ENCODE measurements around the gene RECQL5.

GRCh38 chr17:75595284-75595919 is 71.6 kb downstream of the RECQL5 start:
- TF ChIP-seq SIN3A (IDR thresholded peaks at IDR 0.05; ENCODE audit: borderline replicate concordance, insufficient read depth, low read depth, low read length) (no peak), POLR2AphosphoS5 (IDR thresholded peaks at IDR 0.05; ENCODE audit: low read depth, low read length) (no peak), TCF7L2 (IDR thresholded peaks at IDR 0.05; ENCODE audit: low read depth, low read length) (no peak)
- TF ChIP-seq, protein P1, sequence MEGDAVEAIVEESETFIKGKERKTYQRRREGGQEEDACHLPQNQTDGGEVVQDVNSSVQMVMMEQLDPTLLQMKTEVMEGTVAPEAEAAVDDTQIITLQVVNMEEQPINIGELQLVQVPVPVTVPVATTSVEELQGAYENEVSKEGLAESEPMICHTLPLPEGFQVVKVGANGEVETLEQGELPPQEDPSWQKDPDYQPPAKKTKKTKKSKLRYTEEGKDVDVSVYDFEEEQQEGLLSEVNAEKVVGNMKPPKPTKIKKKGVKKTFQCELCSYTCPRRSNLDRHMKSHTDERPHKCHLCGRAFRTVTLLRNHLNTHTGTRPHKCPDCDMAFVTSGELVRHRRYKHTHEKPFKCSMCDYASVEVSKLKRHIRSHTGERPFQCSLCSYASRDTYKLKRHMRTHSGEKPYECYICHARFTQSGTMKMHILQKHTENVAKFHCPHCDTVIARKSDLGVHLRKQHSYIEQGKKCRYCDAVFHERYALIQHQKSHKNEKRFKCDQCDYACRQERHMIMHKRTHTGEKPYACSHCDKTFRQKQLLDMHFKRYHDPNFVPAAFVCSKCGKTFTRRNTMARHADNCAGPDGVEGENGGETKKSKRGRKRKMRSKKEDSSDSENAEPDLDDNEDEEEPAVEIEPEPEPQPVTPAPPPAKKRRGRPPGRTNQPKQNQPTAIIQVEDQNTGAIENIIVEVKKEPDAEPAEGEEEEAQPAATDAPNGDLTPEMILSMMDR (IDR thresholded peaks at IDR 0.05): no peak
- TF ChIP-seq, protein P2, sequence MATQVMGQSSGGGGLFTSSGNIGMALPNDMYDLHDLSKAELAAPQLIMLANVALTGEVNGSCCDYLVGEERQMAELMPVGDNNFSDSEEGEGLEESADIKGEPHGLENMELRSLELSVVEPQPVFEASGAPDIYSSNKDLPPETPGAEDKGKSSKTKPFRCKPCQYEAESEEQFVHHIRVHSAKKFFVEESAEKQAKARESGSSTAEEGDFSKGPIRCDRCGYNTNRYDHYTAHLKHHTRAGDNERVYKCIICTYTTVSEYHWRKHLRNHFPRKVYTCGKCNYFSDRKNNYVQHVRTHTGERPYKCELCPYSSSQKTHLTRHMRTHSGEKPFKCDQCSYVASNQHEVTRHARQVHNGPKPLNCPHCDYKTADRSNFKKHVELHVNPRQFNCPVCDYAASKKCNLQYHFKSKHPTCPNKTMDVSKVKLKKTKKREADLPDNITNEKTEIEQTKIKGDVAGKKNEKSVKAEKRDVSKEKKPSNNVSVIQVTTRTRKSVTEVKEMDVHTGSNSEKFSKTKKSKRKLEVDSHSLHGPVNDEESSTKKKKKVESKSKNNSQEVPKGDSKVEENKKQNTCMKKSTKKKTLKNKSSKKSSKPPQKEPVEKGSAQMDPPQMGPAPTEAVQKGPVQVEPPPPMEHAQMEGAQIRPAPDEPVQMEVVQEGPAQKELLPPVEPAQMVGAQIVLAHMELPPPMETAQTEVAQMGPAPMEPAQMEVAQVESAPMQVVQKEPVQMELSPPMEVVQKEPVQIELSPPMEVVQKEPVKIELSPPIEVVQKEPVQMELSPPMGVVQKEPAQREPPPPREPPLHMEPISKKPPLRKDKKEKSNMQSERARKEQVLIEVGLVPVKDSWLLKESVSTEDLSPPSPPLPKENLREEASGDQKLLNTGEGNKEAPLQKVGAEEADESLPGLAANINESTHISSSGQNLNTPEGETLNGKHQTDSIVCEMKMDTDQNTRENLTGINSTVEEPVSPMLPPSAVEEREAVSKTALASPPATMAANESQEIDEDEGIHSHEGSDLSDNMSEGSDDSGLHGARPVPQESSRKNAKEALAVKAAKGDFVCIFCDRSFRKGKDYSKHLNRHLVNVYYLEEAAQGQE (IDR thresholded peaks at IDR 0.05; ENCODE audit: insufficient read depth in 1 of 2, low read depth in 2 of 2, low read length in 1 of 2): no peak
